ENCODE measurements around the gene CCL17. TPM values are rescaled to one million over a fixed set of nuclear protein-coding genes. Genes with fewer than 3 reads are reported as not detected.
"Not testable (repeated sequence)": the region's sequence is repeated elsewhere in the genome, so short reads cannot be mapped to it uniquely, and the experiment has no call there.

CCL17 gene
- total RNA-seq, 1 donor = not detected

DNA sequence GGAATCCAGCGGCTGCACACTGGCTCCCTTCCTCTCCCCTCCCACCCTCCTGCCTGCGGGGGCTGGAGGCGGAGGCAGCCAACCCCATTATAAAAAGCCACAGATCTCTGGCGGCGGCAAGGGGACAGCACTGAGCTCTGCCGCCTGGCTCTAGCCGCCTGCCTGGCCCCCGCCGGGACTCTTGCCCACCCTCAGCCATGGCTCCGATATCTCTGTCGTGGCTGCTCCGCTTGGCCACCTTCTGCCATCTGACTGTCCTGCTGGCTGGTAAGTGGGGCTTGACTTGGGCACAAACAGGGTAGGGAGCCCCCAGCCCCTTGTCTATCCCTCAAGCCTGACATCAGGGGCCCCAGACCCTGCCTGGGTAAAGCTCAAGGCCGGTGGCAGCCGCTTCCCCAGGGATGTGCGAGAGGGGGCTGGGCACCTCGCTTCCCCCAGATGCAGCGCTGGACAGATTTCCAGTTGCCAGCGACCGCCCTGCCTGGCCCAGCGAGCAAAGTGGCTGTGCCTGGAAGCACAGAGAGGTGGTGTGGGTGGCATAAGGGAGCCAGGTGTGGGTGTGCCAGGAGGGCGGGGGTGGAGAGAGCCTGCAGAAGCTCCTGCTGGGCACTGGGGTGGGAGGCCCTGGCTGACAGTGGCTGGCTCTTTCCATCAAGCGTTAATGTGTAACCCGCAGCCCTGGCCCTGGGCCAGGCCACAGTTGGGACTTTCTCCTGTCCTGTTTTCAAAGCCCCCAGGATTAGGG lies 32.0 kb upstream of the CCL17 start, which contains the start of gene CX3CL1:
CX3CL1 (plus strand) TSS at position 119 of the 745 bp plus-strand sequence; CDS start at position 198, 79 bp downstream.
- TF ChIP-seq, protein P1, sequence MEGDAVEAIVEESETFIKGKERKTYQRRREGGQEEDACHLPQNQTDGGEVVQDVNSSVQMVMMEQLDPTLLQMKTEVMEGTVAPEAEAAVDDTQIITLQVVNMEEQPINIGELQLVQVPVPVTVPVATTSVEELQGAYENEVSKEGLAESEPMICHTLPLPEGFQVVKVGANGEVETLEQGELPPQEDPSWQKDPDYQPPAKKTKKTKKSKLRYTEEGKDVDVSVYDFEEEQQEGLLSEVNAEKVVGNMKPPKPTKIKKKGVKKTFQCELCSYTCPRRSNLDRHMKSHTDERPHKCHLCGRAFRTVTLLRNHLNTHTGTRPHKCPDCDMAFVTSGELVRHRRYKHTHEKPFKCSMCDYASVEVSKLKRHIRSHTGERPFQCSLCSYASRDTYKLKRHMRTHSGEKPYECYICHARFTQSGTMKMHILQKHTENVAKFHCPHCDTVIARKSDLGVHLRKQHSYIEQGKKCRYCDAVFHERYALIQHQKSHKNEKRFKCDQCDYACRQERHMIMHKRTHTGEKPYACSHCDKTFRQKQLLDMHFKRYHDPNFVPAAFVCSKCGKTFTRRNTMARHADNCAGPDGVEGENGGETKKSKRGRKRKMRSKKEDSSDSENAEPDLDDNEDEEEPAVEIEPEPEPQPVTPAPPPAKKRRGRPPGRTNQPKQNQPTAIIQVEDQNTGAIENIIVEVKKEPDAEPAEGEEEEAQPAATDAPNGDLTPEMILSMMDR (IDR thresholded peaks at IDR 0.05; ENCODE audit: insufficient read depth, low read depth, low read length) = peak; percentile 8
- peak; percentile 50 for DNase-seq (ENCODE audit: low read depth)
- H3K4me3 ChIP-seq (ENCODE audit: low read depth, low read length) = peak within 1 kb of the TSS; percentile 48

DNA sequence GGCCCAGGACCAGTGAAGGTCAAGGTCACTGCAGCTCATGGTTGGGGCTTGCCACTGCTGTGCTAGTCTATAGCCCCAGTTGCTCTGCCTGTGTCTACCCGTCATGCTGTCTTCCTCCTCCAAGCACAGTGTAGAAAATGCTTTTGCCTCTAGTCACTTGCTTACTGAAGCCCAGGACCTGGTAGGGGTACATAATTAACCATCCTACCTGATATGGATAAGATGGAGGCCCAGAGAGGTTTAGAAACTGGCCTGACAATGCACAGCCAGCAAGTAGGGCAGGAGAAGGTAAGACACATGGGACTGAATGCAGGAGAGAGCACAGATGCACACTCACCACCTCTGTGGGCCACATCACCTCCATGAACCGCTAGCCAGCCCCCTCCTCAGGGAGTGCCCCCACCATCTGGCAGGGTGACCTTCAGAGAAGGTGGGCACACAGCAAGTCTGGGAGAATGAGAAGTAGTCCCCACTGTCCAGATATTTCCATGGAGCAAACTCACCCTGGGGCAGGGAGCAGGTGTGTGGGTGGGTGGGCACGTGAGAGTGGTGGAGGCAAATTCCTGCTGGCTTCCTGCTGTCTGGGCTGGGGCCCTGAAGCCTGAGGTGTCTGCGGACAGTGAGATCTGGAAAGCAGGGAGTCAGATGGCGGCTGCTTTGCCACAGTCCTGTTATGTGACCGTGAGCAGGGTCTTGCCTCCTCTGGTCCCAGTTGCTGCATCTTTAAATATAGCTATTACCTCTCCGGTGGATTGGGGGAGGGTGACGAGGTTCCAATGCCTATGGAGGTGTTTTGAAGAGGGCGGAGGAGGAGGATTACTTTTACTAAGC lies 31.2 kb upstream of the CCL17 start:
- DNase-seq (ENCODE audit: low read depth) = no peak
- TF ChIP-seq, protein P1 (IDR thresholded peaks at IDR 0.05; ENCODE audit: insufficient read depth, low read depth, low read length) = no peak

DNA sequence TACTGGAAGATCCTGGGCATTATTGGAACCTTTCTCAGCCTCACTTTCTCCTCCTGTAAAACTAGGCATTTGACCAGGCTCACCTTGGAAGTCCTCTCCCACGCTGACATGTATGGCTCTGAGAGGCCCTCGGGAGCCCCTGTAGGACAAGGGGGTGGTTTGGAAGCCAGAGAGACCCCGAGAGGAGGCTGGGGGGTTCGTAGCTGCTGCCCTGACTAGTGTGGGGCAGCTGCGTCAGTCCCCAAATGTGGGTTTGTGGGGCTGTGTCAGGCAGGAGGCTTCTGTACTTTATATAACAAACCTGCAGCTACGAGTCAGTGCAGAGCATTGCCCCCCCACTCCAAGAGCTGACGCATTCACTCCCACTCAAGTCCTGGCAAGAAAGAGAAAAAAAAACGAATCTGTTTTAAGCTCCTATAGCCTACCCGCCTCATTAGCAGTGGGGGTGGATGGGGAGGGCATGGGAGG lies 30.5 kb upstream of the CCL17 start:
- TF ChIP-seq, protein P1 (IDR thresholded peaks at IDR 0.05; ENCODE audit: insufficient read depth, low read depth, low read length) = no peak
- peak; percentile 42 for DNase-seq (ENCODE audit: low read depth)
- H3K4me3 ChIP-seq (ENCODE audit: low read depth, low read length) = peak overlapping the region; percentile 12

More for the DNA sequence above, 31.2 kb upstream of the CCL17 start:
- H3K4me3 ChIP-seq (ENCODE audit: low read depth, low read length) = peak overlapping the region; percentile 48

DNA sequence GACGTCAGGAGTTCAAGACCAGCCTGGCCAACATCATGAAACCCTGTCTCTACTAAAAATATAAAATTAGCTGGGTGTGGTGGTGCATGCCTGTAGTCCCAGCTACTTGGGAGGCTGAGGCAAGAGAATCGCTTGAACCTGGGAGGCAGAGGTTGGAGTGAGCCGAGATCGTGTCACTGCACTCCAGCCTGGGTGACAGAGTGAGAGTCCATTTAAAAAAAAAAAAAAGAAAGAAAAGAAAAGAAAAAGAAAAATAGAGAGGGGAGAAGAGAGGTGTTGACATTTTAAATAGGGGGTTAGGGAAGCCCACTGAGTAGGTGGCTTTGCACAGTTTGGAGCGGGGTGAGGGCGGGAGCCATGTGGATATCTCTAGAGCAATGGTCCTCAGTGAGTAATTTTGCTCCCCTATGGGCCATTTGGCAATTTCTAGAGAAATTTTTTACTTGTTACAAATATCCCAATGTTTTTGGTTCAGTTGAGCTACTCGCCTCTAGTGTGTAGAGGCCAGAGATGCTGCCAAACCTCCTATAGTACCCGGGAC lies 29.6 kb upstream of the CCL17 start:
- not testable (repeated sequence) for H3K4me3 ChIP-seq (ENCODE audit: low read depth, low read length); DNase-seq (ENCODE audit: low read depth)

DNA sequence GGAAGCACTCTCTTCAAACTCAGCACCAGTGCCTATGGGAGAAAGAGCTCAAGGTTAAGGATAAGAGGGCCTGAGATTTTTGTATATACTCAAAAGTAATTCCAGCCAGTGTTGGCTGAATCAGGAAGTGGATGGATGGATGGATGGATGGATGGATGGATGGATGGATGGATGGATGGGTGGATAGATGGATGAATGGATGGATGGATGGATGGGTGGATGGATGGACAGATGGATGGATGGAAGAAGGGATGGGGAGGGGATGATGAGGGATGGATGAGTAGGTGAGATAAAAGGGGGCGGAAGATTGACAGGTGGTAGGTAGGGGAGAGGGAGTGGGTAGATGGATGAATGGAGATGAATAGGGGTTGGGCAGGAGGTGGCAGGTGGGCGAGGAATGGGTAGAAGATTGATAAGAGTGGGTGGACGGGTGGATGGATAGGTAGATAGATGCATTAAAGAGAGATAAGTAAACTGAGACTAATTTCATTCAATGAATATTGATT lies 28.2 kb upstream of the CCL17 start:
- H3K4me3 ChIP-seq (ENCODE audit: low read depth, low read length) = no peak overlapping the region
- no peak for DNase-seq (ENCODE audit: low read depth)
- TF ChIP-seq, protein P1 (IDR thresholded peaks at IDR 0.05; ENCODE audit: insufficient read depth, low read depth, low read length) = no peak

DNA sequence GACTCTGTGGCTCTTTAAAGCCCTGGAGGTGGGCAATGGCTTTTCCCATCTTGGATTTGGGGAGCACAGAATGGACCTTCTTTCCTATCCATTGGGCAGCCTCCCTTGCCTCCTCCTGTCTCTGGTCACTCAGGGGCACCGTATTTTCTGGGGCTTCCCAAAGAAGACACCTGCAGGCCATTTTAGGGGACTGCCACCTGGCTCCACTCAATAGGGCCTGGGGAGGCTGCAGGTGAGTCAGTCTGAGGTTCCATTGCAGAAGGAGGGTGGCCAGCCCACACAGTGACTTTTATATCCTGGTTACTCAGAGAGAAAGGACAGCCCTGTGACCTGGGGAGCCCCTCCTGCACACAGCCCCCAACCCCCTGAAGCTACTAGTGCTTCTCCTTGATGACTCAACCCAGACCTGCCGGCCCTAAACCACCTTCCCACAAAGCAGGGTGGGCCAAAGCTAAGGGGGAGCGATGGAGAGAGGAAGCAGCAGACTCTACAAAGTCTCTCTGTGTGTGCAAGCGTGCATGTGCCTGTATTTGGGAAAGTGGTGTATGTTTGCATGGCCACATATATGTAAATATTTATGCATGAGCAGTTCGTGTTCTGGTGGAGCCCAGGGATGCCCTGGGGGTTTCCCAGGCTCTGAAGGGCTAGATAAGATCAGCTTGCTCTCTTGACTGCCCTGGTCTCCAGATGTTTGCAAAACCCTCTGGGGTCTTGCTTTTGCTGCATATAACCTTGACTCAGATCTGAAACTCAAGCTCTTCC lies 27.3 kb upstream of the CCL17 start:
- no peak overlapping the region for H3K4me3 ChIP-seq (ENCODE audit: low read depth, low read length)
- TF ChIP-seq, protein P1 (IDR thresholded peaks at IDR 0.05; ENCODE audit: insufficient read depth, low read depth, low read length) = no peak
- peak; percentile 60 for DNase-seq (ENCODE audit: low read depth)
